HepG2 (cell line): ENCODE results near the gene HNRNPR. TPM values are rescaled to one million over a fixed set of nuclear protein-coding genes. Genes with fewer than 3 reads are reported as not detected.

ENCODE experiments used
- ARNT2 ChIP-seq: sonication (generic); formaldehyde crosslinking; IDR thresholded peaks from 2 replicates; pipeline ENCODE4 v1.8.0; 2022; ENCODE audit warnings: mild to moderate bottlenecking, low read depth, missing genetic modification reagents, moderate library complexity
- ATAD3A ChIP-seq: sonication (generic); formaldehyde crosslinking; IDR thresholded peaks from 2 replicates; pipeline ENCODE4 v1.4.0; 2020; ENCODE audit warnings: missing genetic modification reagents
- FLYWCH1 ChIP-seq: sonication (generic); formaldehyde crosslinking; IDR thresholded peaks from 2 replicates; pipeline ENCODE4 v1.8.1; 2023; ENCODE audit warnings: mild to moderate bottlenecking, missing genetic modification reagents
- HOXA7 ChIP-seq: sonication (generic); formaldehyde crosslinking; IDR thresholded peaks from 2 replicates; pipeline ENCODE4 v1.8.1; 2022; ENCODE audit warnings: mild to moderate bottlenecking, missing genetic modification reagents, moderate library complexity
- KLF13 ChIP-seq: sonication (generic); formaldehyde crosslinking; IDR thresholded peaks from 2 replicates; pipeline ENCODE4 v1.4.0; 2020; ENCODE audit warnings: mild to moderate bottlenecking, missing genetic modification reagents
- MATR3 ChIP-seq: sonication (generic); formaldehyde crosslinking; IDR thresholded peaks from 2 replicates; pipeline ENCODE4 v1.4.0; 2020; ENCODE audit warnings: missing genetic modification reagents
- NCOA5 ChIP-seq: sonication (generic); formaldehyde crosslinking; IDR thresholded peaks from 2 replicates; pipeline ENCODE4 v1.4.0; 2020; ENCODE audit warnings: missing genetic modification reagents
- NFRKB ChIP-seq: fragments of 450-650 bp; IDR thresholded peaks from 2 replicates; pipeline ENCODE4 v1.6.1; 2017
- NR2F6 ChIP-seq, 2 experiments: IDR thresholded peaks; 2 replicates each; pipeline ENCODE4 v1.6.1; 2016; ENCODE audit warnings: antibody characterized with exemption in 1 of 2, mild to moderate bottlenecking in 1 of 2
- REL ChIP-seq: sonication (generic); formaldehyde crosslinking; conservative IDR thresholded peaks from 2 replicates; pipeline ENCODE4 v1.8.0; 2022; ENCODE audit warnings: mild to moderate bottlenecking, missing genetic modification reagents, moderate library complexity
- RERE ChIP-seq: IDR thresholded peaks from 2 replicates; pipeline ENCODE4 v1.6.1; 2016; ENCODE audit warnings: low read depth, missing genetic modification reagents, missing compliant biosample characterization
- SKI ChIP-seq: fragments of 450-650 bp; IDR thresholded peaks from one replicate; pipeline ENCODE4 v1.6.1; 2018; ENCODE audit warnings: mild to moderate bottlenecking; ENCODE audit not compliant: partially characterized antibody
- SMAD3 ChIP-seq: sonication (generic); formaldehyde crosslinking; IDR thresholded peaks from 2 replicates; pipeline ENCODE4 v1.4.0; 2020; ENCODE audit warnings: missing genetic modification reagents
- SP4 ChIP-seq: sonication (generic); formaldehyde crosslinking; IDR thresholded peaks from 2 replicates; pipeline ENCODE4 v1.8.1; 2023; ENCODE audit warnings: mild to moderate bottlenecking, missing genetic modification reagents
- STAT6 ChIP-seq: sonication (generic); formaldehyde crosslinking; IDR thresholded peaks from 2 replicates; pipeline ENCODE4 v1.4.0; 2020; ENCODE audit warnings: missing genetic modification reagents, mild to moderate bottlenecking, borderline replicate concordance
- TGIF2 ChIP-seq: IDR thresholded peaks from 2 replicates; pipeline ENCODE4 v1.6.1; 2016; ENCODE audit warnings: control low read depth, missing compliant biosample characterization
- ZNF24 ChIP-seq: fragments of 450-650 bp; IDR thresholded peaks from 2 replicates; pipeline ENCODE4 v1.6.1; 2017; ENCODE audit warnings: antibody characterized with exemption, mild to moderate bottlenecking
- ZNF263 ChIP-seq: sonication (generic); formaldehyde crosslinking; IDR thresholded peaks from 2 replicates; pipeline ENCODE4 v1.4.0; 2020; ENCODE audit warnings: missing genetic modification reagents
- ZNF460 ChIP-seq: sonication (generic); formaldehyde crosslinking; IDR thresholded peaks from 2 replicates; pipeline ENCODE4 v1.5.1; 2020; ENCODE audit warnings: missing genetic modification reagents, mild to moderate bottlenecking, borderline replicate concordance
- ZNF672 ChIP-seq: sonication (generic); formaldehyde crosslinking; IDR thresholded peaks from 2 replicates; pipeline ENCODE4 v1.8.1; 2022; ENCODE audit warnings: missing genetic modification reagents
- ZNF773 ChIP-seq: sonication (generic); formaldehyde crosslinking; IDR thresholded peaks from 2 replicates; pipeline ENCODE4 v1.4.0; 2020; ENCODE audit warnings: missing genetic modification reagents, borderline replicate concordance
- polyA plus RNA-seq, 8 experiments: library from polyadenylated mRNA; depleted of rRNA in 3 of 8; stranded (reverse) in 7 of 8; unstranded in 1 of 8; fragments of >200 nt; fragmentation: Illumina TruSeq in 4 of 8; extraction: Trizol in 4 of 8; gene quantifications; 2 replicates each; pipeline versions ENCODE4 v1.2.1 to v1.2.3, GENCODE V29; 2011 to 2016; ENCODE audit warnings: low read depth in 4 of 8, missing spikeins in 1 of 8, mixed read lengths in 1 of 8; ENCODE audit not compliant: insufficient read depth in 1 of 8
- total RNA-seq, 5 experiments: library from RNA; depleted of rRNA; stranded (reverse); fragments of >200 nt; fragmentation: Illumina TruSeq; extraction: Trizol; gene quantifications; 2 replicates each; pipeline ENCODE4 v1.2.3, GENCODE V29; 2016; ENCODE audit warnings: low read depth in 1 of 5

The HNRNPR gene
- total and polyA plus RNA-seq, 2 of the 13 experiments (the other 11 are each of a cell fraction or from before 2014, with no cell fraction given), result 133 to 216 TPM

GRCh38 chr1:23344111-23344986 lies at the start of gene HNRNPR (continued):
- peak; percentile 68; the same call in 1 of the 2 replicates for TF ChIP-seq STAT6 (CRISPR knock-in tag)
- TF ChIP-seq ZNF263 (CRISPR knock-in tag), result peak; percentile 84
- TF ChIP-seq ZNF460, result no peak; the same call in 1 of the 2 replicates
- no peak for TF ChIP-seq ZNF773 (CRISPR knock-in tag)
- TF ChIP-seq MATR3 (CRISPR knock-in tag), result no peak
- TF ChIP-seq SKI, result peak; percentile 89
- no peak for TF ChIP-seq NCOA5 (CRISPR knock-in tag)
- TF ChIP-seq REL (CRISPR knock-in tag), result no peak
- TF ChIP-seq NFRKB, result peak; percentile 29; the same call in 1 of the 2 replicates
- no peak for TF ChIP-seq NR2F6 (IDR thresholded peaks at IDR 0.05)
- TF ChIP-seq NR2F6 (CRISPR knock-in tag; IDR thresholded peaks at IDR 0.05), result peak; percentile 41; the same call in 1 of the 2 replicates
- no peak for TF ChIP-seq ZNF672 (CRISPR knock-in tag)
- no peak for TF ChIP-seq KLF13 (CRISPR knock-in tag)
- TF ChIP-seq SP4 (CRISPR knock-in tag), result peak; percentile 89
- no peak for TF ChIP-seq HOXA7 (CRISPR knock-in tag)
- 0 out of 2 replicates have a peak, but pooled peaks have one; percentile 22 for TF ChIP-seq FLYWCH1
- TF ChIP-seq SMAD3, result no peak
- no peak for TF ChIP-seq ATAD3A (CRISPR knock-in tag)
- no peak for TF ChIP-seq TGIF2 (CRISPR knock-in tag)
- no peak for TF ChIP-seq RERE (CRISPR knock-in tag)
- TF ChIP-seq ARNT2 (CRISPR knock-in tag), result peak; percentile 59; the same call in 1 of the 2 replicates
- TF ChIP-seq ZNF24, result no peak
